HG02588 (cell line): ENCODE measurements around the gene UBE2L6.

ENCODE experiments used
- ATAC-seq: cut with Tn5 transposase; IDR thresholded peaks from one replicate; pipeline ENCODE4 v1.9.1; 2021; ENCODE audit warnings: mild to moderate bottlenecking, moderate library complexity; ENCODE audit not compliant: unreplicated experiment

Gene UBE2L6

DNA sequence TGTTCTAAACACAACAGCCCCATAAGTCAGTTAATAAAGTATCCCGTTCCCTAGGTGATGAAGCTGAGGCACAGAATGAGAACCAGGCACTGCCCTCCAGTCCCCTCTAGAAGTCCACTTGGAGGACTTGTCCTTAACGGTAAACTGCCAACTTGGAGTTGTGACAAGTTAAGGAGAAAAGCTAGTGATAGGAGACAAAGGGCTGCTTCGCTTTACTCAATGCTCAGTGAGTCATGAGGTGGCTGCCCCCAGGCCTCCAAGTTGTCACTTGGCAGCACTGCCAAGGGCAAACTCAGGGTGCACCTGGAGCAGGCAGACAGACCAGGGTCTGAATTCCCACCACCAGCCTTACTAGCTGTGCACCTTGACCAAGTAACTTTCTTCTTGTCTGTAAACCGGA lies 65.5 kb downstream of the UBE2L6 start:
- no peak for ATAC-seq
